ENCODE results near the gene PRIMA1. TPM values are rescaled to one million over a fixed set of nuclear protein-coding genes. Genes with fewer than 3 reads are reported as not detected.

The PRIMA1 gene
- total RNA-seq, 1 experiment from 2014 or later: 2.3 TPM

DNA sequence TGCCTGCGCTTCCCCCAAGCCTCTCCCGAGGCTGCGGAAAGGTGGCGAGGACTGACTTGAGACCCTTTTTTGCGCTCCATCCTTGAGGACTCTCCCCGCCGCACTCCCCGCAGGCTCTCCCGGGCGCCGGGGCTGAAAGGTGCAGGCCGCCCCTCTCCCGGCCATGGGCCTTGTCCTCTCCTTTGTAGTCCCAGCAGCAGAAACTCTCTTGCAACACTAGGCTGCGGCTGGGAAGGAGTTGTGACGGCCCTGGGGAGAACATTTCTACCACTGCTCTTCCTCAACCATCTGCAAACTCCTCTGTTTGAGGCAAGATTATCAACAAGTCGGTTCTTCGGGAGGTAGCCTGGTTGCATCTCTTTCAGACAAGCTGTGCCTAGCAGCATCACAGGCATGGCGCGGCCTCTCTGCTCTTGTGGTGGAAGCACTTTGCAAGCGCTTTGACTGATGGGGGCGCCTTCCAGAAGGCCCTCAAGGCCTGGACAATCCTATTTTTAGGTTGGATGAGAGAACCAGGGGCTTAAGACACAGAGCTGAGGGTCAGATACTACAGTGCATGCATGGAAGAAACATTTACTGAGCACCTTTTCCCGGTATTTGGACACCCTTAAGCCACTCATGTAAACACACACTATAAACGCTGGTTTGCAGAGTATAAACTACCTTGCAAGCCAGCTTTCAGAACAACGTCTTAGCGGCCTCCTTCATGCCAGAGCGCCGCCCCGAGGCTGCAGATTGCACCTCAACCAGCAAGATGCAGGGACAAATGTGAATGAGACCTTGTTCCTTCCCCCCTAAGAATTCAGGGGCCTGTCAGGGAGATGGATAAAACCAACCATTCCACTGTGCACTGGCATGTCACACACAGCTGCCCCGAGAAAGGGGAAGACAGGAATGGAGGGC, 1.2 kb upstream of the PRIMA1 start:
- no peak overlapping the region for H3K9ac ChIP-seq (ENCODE audit: extremely low read depth, insufficient read length, low read length)
- no peak overlapping the region for H4K91ac ChIP-seq (ENCODE audit: insufficient read length, low read depth, low read length)

More for the DNA sequence above, 1.2 kb upstream of the PRIMA1 start:
- Mint-ChIP-seq H3K4me1 (peaks cover 21 to 24% of the 10 kb centered on the region in 2 experiments), H3K27me3 (ENCODE audit: low read depth) (peaks cover 67% of the 10 kb centered on the region), H3K4me3 (peak overlapping the region; percentile 62 to 80), H3K9me3 (peaks cover 0 to 10% of the 10 kb centered on the region in 2 experiments; a peak in 4 of 5 replicates), H3K27ac (no peak overlapping the region), H3K36me3 (ENCODE audit: insufficient read depth in 1 of 3, low read depth in 3 of 3) (no peaks in the 10 kb centered on the region; a peak in 1 of 7 replicates)
- no CpG with 5 or more reads among the region's 29 CpGs for WGBS (ENCODE audit: extremely low coverage, insufficient read length, low lambda C conversion rate)
- Histone ChIP-seq H2AFZ (ENCODE audit: low read length) (no peak overlapping the region), H3K79me1 (ENCODE audit: insufficient read depth, low read depth, low read length, poor library complexity, severe bottlenecking) (no peaks in the 10 kb centered on the region), H2BK5ac (ENCODE audit: insufficient read length, low read length) (no peak overlapping the region), H2BK12ac (ENCODE audit: insufficient read length, low read depth, low read length) (no peak overlapping the region), H4K5ac (ENCODE audit: insufficient read length, low read depth, low read length) (no peak overlapping the region), H3K56ac (ENCODE audit: insufficient read length, low read depth, low read length) (no peak overlapping the region), H4K8ac (replicated peaks; ENCODE audit: insufficient read length, low read depth, low read length) (no peak overlapping the region), H3K4me1 (ENCODE audit: insufficient read depth, low read length) (peaks cover 3% of the 10 kb centered on the region; the same call in 1 of the 2 replicates), H3K27ac (ENCODE audit: insufficient read length, low read depth, low read length) (no peak overlapping the region), H3K27me3 (ENCODE audit: insufficient read depth, low read length) (peaks cover 8% of the 10 kb centered on the region), H3K23me2 (ENCODE audit: insufficient read length, low read depth, low read length, poor library complexity, severe bottlenecking) (peaks cover 9% of the 10 kb centered on the region), H2BK20ac (ENCODE audit: low read depth, low read length, poor library complexity, severe bottlenecking) (no peak overlapping the region), H2BK120ac (ENCODE audit: low read depth, low read length, poor library complexity, severe bottlenecking) (no peak overlapping the region), H3K23ac (ENCODE audit: insufficient read length, low read depth, low read length) (no peak overlapping the region), H2BK15ac (ENCODE audit: low read depth, low read length) (no peak overlapping the region), H3K14ac (ENCODE audit: insufficient read depth, low read length) (peak overlapping the region; percentile 75; the same call in 1 of the 2 replicates), H3K4me2 (ENCODE audit: insufficient read depth, insufficient read length, low read length) (peak overlapping the region; percentile 61), H2AK5ac (ENCODE audit: insufficient read length, low read length) (no peak overlapping the region), H4K20me1 (ENCODE audit: control insufficient read depth, insufficient read depth, insufficient read length) (no peaks in the 10 kb centered on the region), H3K18ac (ENCODE audit: insufficient read length, low read depth, low read length) (peak overlapping the region; percentile 22), H3K79me2 (ENCODE audit: insufficient read depth, low read length) (no peaks in the 10 kb centered on the region), H3T11ph (ENCODE audit: low read length) (no peak overlapping the region), H3K4ac (ENCODE audit: low read depth, low read length) (no peak overlapping the region), H3K9me3 (ENCODE audit: control insufficient read depth, low read depth, low read length) (no peaks in the 10 kb centered on the region)
- peak; percentile 54 for DNase-seq
- TF ChIP-seq, protein P1, sequence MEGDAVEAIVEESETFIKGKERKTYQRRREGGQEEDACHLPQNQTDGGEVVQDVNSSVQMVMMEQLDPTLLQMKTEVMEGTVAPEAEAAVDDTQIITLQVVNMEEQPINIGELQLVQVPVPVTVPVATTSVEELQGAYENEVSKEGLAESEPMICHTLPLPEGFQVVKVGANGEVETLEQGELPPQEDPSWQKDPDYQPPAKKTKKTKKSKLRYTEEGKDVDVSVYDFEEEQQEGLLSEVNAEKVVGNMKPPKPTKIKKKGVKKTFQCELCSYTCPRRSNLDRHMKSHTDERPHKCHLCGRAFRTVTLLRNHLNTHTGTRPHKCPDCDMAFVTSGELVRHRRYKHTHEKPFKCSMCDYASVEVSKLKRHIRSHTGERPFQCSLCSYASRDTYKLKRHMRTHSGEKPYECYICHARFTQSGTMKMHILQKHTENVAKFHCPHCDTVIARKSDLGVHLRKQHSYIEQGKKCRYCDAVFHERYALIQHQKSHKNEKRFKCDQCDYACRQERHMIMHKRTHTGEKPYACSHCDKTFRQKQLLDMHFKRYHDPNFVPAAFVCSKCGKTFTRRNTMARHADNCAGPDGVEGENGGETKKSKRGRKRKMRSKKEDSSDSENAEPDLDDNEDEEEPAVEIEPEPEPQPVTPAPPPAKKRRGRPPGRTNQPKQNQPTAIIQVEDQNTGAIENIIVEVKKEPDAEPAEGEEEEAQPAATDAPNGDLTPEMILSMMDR (conservative IDR thresholded peaks at IDR 0.05): peak; percentile 30; the same call in 1 of the 3 replicates

Measured in H9 (cell line).